GM21447 (cell line): ENCODE data around the gene ADAM11.

Source experiments
- ATAC-seq: cut with Tn5 transposase; IDR thresholded peaks from one replicate; pipeline ENCODE4 v1.9.1; 2021; ENCODE audit not compliant: unreplicated experiment

The ADAM11 gene

DNA sequence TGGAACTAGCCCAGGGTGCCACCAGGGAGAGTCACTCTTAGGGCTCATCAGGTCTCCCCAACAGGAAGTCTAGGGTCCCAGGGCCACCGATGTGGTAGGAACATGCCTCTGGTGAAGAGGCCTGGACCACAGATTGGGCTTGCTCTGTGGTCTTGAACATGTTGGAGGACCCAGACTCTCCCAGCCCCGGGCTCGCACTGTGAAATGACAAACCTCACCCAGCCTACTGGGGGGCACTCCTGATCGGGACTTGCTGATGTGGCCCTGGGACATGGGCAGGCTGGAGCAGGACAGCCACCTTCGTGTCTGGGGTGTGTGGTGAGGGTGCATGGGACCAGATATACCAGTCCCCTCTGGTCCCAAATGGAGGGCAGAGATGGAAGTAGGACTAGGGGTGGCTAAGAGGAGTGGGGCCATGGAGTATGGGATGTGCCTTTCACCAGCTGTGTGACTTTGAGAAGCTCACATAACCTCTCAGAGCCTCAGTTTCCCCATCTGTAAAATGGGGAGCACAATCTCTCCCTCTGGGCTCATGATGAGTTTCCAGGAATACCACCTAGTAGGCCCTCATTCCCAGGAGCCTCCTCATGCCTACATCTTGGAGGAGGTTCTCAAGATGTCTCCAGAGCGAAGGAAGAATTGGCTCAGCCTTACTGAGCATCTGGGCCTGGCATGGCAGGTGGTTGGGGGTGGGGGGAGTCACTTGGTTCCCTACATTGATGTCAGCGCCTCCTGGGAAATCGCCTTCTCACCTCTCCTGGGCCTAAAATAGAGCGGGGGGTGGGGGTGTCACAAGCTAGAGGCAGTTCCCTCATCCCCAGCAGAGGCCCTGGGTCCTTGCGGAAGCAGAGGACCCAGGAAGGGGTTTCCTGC lies 1.5 kb upstream of the ADAM11 start:
- no peak for ATAC-seq

DNA sequence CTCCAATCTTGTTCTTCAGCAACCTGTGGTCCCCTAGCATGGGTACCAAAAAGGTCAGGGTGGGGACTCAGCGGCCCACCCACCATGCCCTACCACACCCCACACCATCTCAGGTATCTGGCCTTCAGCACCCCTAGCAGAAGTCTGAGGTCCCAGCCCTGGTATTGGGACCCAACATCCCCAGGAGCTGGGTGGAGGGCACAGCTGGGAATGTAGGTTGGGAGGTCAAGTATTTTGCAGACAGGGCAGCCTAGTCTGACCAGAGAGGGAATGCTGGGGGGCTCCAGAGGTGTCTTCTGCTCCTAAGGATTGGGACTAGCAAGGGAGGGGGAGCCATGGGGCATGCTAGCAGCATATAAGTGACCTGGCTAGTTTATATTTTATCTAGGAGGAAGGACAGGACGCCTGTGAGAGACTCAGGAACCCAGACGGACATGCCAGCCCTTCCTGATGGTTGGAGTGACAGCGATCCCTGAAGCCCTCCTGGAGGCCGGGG lies 822 bp upstream of the ADAM11 start:
- ATAC-seq = no peak

GRCh38 chr17:44759086-44759915 lies 513 bp downstream of the ADAM11 start:
- no peak for ATAC-seq

GRCh38 chr17:44759916-44760243 lies 1.1 kb downstream of the ADAM11 start:
- ATAC-seq = no peak

- ATAC-seq = no peak
Observed at GRCh38 chr17:44760474-44761308, 1.9 kb downstream of the ADAM11 start.

DNA sequence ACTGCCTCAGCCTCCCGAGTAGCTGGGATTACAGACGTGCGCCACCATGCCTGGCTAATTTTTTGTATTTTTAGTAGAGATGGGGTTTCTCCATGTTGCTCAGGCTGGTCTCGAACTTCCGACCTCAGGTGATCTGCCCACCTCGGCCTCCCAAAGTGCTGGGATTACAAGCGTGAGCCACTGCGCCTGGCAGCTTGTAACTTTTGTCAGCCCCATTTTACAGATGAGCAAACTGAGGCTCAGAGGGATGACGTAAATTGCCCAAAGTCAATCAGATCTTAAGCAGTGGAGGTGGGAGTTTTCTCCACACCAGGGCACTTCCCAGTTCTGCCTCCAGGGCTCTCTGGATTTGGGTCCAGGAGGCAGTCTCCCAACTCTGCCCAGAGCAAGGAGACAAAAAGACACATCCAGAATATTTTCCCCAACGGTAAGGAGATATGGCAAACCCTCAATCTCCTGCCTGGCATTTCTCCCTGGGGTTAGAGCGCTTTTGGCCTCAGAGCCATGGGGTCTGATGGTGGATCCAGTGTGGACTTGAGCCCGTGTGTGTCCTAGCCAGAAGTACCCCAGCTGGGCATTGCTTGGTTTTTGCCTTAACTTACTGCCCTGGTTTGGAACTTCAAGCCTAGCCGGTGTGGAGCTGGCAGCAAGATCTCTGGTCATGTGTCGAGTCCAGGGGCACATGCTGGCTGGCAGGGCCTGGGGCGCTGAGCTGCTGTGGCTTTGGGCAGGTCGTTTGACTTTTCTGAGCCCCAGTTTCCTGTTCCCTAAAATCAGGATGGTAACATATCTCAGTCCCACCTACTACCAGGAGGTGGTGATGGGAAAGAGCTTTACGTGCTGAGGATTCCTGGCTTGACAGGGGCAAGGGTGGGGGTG lies 3.4 kb downstream of the ADAM11 start:
- no peak for ATAC-seq

DNA sequence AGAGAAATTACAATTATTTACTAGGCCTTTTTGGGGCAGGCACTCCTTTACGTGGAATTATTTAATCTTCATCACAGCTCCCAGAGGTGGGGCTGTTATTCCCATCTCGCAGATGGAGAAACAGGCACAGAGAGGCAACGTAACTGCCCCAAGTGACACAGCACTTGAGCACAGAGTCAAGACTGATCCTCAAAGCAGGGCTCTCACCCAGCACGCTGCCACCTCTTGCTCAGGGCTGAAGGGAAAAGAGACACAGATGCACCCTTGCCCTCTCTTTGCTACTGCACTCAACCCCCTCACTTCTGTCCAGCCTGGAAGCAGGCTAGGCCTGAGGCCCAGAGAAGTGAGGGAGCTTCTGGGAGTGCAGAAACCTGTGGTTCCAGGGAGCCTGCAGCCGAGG lies 4.4 kb downstream of the ADAM11 start:
- ATAC-seq = no peak

- ATAC-seq = no peak
Observed at GRCh38 chr17:44765965-44766364, 7.2 kb downstream of the ADAM11 start.

- no peak for ATAC-seq
Observed at GRCh38 chr17:44766409-44767038, 7.7 kb downstream of the ADAM11 start.

- ATAC-seq = no peak
Observed at GRCh38 chr17:44767493-44767892, 8.7 kb downstream of the ADAM11 start.

GRCh38 chr17:44768505-44769142 lies 9.8 kb downstream of the ADAM11 start:
- ATAC-seq = no peak

- ATAC-seq = no peak
Observed at GRCh38 chr17:44769230-44769629, 10.4 kb downstream of the ADAM11 start.

- ATAC-seq = no peak
Observed at GRCh38 chr17:44769647-44770084, 10.9 kb downstream of the ADAM11 start.

- no peak for ATAC-seq
Observed at GRCh38 chr17:44770166-44770925, 11.6 kb downstream of the ADAM11 start.

- no peak for ATAC-seq
Observed at GRCh38 chr17:44772308-44773045, 13.7 kb downstream of the ADAM11 start.

- no peak for ATAC-seq
Observed at GRCh38 chr17:44773140-44773539, 14.4 kb downstream of the ADAM11 start.

DNA sequence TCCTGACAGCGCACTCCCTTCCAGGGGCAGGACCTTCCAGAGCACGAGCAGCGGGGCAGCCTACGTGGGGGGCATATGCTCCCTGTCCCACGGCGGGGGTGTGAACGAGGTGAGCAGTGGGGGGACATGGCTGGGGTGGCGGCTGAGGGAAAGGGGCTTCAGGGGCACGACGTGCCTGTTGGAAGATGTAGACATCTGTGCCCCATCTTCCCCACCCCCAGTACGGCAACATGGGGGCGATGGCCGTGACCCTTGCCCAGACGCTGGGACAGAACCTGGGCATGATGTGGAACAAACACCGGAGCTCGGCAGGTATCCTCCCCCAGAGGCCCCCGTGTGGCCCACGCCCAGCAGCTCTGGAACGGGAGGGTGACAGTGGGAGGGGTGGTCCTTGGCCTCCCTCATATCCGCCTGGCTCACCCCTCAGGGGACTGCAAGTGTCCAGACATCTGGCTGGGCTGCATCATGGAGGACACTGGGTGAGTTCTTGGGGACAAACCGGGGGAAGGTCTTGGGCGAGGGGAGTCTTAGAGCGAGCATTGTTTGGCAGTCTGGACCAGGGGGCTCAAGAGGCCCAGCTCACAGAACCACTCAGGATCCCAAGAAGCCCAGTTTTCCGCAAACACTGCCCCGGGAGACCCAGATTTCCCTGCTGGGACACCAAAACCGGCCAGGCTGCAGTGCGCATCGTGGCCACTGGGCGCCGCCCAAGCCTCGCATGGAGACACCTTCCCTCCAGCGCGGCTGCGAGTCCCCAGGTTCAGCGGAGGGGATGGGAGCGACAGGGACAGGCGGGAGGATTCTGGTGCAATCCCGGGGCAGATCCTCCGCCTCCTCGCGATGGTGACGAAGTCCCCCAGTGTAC lies 15.7 kb downstream of the ADAM11 start:
- peak; percentile 33 for ATAC-seq
